Activated CD4-positive, CD25-positive, alpha-beta regulatory T cell (primary cell): Measurements from ENCODE around the gene MISP3.

Source experiments
- DNase-seq, 4 experiments: peaks; one replicate each; lab custom pipeline; 2025; lab: John Stamatoyannopoulos, UW

Gene MISP3

GRCh38 chr19:14122924-14123323 is 50.3 kb downstream of the MISP3 start:
- no peak for DNase-seq
